Measurements from ENCODE around the gene CCR9.

The CCR9 gene

DNA sequence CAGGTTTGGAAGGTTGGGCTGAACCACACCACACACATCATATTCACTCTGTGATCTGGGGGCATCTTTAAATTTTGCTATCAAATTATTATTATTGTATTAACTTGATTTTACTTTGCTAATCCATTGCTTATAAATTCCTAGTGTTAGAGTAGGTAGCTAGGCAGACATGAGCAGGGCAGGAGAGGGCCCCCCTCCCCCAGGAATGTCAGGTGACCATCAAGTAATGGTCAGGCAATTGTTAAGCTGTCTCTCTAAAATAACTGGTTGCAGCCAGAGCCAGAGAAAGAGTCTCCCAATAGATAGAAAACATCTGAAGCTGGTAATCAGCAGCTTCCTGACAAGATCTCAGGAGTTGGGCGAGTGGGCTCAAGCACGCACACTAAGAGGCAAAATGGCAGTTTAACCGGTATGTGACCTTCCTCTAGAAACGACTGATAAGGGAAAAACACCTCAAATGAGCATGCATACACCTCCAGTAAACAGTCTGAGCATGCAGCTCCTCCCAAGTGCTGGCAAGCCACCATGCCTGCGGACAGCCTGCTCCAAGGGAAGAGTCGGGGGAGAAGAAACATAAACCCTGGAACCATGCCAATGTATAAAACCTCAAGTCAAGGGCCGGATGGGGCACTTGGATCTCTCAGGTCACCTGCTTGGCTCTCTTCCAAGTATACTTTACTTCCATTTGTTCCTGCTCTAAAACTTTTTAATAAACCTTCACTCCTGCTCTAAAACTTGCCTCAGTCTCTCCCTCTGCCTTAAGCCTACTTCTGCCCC is 53.8 kb downstream of the CCR9 start:
- no peak for DNase-seq (ENCODE audit: extremely low read depth, low read depth)
- TF ChIP-seq, protein P1, sequence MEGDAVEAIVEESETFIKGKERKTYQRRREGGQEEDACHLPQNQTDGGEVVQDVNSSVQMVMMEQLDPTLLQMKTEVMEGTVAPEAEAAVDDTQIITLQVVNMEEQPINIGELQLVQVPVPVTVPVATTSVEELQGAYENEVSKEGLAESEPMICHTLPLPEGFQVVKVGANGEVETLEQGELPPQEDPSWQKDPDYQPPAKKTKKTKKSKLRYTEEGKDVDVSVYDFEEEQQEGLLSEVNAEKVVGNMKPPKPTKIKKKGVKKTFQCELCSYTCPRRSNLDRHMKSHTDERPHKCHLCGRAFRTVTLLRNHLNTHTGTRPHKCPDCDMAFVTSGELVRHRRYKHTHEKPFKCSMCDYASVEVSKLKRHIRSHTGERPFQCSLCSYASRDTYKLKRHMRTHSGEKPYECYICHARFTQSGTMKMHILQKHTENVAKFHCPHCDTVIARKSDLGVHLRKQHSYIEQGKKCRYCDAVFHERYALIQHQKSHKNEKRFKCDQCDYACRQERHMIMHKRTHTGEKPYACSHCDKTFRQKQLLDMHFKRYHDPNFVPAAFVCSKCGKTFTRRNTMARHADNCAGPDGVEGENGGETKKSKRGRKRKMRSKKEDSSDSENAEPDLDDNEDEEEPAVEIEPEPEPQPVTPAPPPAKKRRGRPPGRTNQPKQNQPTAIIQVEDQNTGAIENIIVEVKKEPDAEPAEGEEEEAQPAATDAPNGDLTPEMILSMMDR (IDR thresholded peaks at IDR 0.05; ENCODE audit: low read depth, low read length, missing control alignments), result no peak
- no peak overlapping the region for H3K4me3 ChIP-seq (replicated peaks; ENCODE audit: low read depth, low read length)

DNA sequence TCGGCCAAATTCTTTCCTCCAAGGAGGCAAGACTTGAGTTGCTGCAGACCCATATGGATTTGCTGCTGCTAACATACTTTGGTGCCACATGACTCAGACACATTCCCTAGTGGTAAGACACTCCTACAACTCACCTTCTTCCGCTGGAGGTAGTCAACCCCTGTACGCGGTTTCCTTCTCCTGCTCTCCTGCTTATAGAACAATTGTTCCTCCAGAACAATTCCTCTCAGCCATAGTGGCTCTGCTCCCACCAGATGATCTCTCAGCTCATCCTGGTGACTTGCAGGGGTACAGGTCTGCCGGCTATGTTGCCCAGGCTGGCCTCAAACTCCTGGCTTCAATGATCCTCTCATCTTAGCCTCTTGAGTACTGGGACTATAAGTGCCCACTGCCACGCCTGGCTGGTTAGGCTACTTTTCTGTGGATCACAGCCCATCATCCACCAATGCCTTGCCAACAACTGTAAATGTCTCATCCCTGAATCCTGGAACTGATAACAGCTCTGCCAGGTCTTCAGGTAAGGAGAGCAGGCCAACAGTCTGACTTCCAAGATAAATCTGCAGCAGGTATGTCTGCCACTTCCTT is 54.5 kb downstream of the CCR9 start:
- TF ChIP-seq, protein P1 (IDR thresholded peaks at IDR 0.05; ENCODE audit: low read depth, low read length, missing control alignments), result no peak
- DNase-seq (ENCODE audit: extremely low read depth, low read depth), result no peak
- no peak overlapping the region for H3K4me3 ChIP-seq (replicated peaks; ENCODE audit: low read depth, low read length)

DNA sequence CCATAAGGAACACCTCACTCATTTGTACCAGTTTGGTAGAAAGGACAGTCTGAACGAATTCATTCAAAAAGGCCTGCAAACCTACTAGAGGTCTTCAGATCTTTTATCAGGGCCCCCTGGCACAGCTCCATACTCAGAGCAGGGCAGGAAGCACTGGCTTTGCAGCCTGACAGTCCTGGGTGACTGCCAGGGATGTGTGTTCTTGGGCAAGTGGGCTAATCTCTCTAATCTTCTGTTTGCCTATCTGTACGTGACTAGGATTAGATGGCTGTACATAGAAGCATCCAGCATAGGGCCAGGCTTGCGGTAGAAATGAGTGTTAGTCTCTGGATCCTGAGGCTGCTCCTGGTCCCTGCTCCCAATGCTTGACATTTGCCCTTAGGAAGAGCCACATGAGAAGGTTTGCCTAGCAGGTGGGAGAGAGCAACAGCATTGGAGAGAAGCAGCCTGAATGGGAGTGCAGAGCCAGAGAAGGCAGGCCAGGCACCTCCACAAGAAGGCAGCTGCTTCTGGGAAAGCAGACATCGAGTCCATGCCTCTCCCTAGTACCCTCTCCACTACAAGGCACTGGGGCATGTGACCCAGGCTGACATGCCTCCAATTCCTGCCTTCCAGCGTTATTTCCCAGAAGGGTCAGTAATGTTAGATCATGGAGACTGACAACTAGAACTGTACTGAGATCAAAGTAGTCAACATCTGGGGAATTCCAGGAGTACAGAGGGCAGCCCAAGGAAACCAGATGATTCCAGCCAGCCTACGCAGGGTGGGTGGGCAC is 55.9 kb downstream of the CCR9 start:
- no peak for DNase-seq (ENCODE audit: extremely low read depth, low read depth)
- no peak overlapping the region for H3K4me3 ChIP-seq (replicated peaks; ENCODE audit: low read depth, low read length)
- TF ChIP-seq, protein P1 (IDR thresholded peaks at IDR 0.05; ENCODE audit: low read depth, low read length, missing control alignments), result no peak

DNA sequence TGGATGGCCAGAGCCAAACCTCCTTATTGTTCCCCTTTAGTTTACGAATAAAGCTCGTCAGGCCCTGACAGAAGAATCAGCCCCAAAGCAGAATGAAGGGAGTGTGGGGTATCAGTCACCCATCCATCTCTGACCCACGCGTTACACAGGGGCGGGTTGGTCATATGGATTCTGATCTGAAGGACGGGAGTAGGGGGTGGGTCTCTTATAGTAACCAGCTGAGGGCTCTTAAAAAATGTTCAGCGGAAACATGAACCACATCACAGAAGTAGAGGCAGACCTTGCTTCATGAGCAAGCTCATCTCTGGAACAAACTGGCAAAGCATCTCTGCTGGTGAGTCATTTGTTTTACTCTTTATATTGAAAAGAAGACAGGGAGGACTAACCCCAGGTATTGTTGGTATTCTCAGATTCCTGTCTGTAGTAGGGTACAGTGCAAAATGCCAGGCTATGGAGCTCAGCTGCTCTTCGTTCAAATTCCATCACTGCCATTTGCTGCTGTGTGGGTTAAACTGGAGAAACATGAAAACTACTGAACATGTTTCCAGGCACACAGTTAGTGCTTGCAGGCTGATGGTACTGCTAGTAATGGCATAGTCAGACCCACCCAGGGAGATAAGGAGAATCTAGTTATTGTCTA is 57.0 kb downstream of the CCR9 start, which contains the start of gene CXCR6:
CXCR6 (plus strand) TSS at position 258 of the 640 bp plus-strand sequence. CDS start 3,018 bp downstream, outside the sequence.
- TF ChIP-seq, protein P1 (IDR thresholded peaks at IDR 0.05; ENCODE audit: low read depth, low read length, missing control alignments), result no peak
- H3K4me3 ChIP-seq (replicated peaks; ENCODE audit: low read depth, low read length), result no peak within 1 kb of the TSS
- no peak for DNase-seq (ENCODE audit: extremely low read depth, low read depth)

DNA sequence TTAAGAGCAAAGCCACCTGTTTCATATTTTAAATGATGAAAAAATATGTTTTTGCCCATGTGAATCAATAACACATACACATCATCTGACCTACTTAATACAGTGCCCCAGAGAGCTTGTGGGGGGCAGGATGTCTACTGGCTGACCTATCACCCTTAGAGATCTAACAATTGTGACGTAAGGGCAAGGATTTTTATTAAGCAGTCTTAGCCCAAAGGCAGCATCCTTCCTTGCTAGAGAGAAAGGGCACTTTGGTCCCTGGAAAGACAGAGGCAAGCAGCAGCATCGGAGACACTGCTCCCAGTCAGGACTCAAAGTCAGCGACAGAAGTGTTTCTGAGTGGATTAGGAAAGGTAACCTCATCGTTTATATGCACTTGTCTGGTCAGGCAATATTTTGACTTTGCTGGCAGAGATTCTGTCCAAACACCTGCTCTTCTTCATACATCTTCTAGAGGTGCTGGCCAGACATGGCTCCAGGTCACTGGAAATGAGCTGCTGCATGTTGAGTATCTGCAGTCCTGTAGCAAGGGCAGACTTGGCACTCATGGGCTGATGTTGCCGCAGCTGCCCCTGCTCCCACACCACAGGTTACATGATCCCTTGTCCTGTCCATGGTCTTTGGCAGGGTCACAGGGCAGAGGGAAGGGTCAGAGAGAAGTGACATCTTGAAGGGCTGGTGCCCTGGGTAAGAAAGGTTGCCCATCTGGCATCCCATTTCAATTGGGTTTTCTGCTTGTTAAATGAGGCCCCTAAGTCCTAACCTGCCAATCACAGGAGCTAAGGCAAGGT is 58.7 kb downstream of the CCR9 start:
- H3K4me3 ChIP-seq (replicated peaks; ENCODE audit: low read depth, low read length), result no peak overlapping the region
- TF ChIP-seq, protein P1 (IDR thresholded peaks at IDR 0.05; ENCODE audit: low read depth, low read length, missing control alignments), result no peak
- DNase-seq (ENCODE audit: extremely low read depth, low read depth), result no peak

DNA sequence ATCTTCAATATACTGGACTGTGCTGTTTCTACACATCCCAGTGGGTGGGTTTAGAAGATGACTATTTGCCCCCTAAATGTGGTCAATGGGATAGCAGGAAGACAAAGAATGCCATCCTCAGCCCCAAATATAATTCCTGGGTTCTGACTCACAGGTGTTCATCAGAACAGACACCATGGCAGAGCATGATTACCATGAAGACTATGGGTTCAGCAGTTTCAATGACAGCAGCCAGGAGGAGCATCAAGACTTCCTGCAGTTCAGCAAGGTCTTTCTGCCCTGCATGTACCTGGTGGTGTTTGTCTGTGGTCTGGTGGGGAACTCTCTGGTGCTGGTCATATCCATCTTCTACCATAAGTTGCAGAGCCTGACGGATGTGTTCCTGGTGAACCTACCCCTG is 60.0 kb downstream of the CCR9 start:
- DNase-seq (ENCODE audit: extremely low read depth, low read depth), result no peak
- TF ChIP-seq, protein P1 (IDR thresholded peaks at IDR 0.05; ENCODE audit: low read depth, low read length, missing control alignments), result no peak
- no peak overlapping the region for H3K4me3 ChIP-seq (replicated peaks; ENCODE audit: low read depth, low read length)

All from HFF-Myc (cell line).